Measurements from ENCODE around the gene PDLIM4. TPM values are rescaled to one million over a fixed set of nuclear protein-coding genes. Genes with fewer than 3 reads are reported as not detected.
A peak's percentile ranks its signal among the peaks of the same experiment; 100 is the strongest.

The PDLIM4 gene
- total RNA-seq, 1 experiment from 2014 or later = 7.6 TPM

GRCh38 chr5:132226516-132227234 is 30.8 kb upstream of the PDLIM4 start:
- Histone ChIP-seq H2AK5ac (ENCODE audit: insufficient read length, low read length) (no peak overlapping the region), H3K79me1 (ENCODE audit: insufficient read depth, low read depth, low read length, poor library complexity, severe bottlenecking) (no peaks in the 10 kb centered on the region), H3K9me3 (ENCODE audit: control insufficient read depth, low read depth, low read length) (no peaks in the 10 kb centered on the region), H3K4me1 (ENCODE audit: insufficient read depth, low read length) (no peaks in the 10 kb centered on the region; the same call in 1 of the 2 replicates), H2BK15ac (ENCODE audit: low read depth, low read length) (no peak overlapping the region), H3K27me3 (ENCODE audit: insufficient read depth, low read length) (peaks cover 5% of the 10 kb centered on the region; the same call in 1 of the 2 replicates), H3K9ac (ENCODE audit: extremely low read depth, insufficient read length, low read length) (no peak overlapping the region), H3K18ac (ENCODE audit: insufficient read length, low read depth, low read length) (no peak overlapping the region), H2AFZ (ENCODE audit: low read length) (no peak overlapping the region), H4K8ac (replicated peaks; ENCODE audit: insufficient read length, low read depth, low read length) (no peak overlapping the region), H4K91ac (ENCODE audit: insufficient read length, low read depth, low read length) (no peak overlapping the region), H2BK5ac (ENCODE audit: insufficient read length, low read length) (no peak overlapping the region), H3K56ac (ENCODE audit: insufficient read length, low read depth, low read length) (no peak overlapping the region), H3T11ph (ENCODE audit: low read length) (no peak overlapping the region), H4K20me1 (ENCODE audit: control insufficient read depth, insufficient read depth, insufficient read length) (no peaks in the 10 kb centered on the region), H3K4me2 (ENCODE audit: insufficient read depth, insufficient read length, low read length) (peak overlapping the region; percentile 76), H3K23ac (ENCODE audit: insufficient read length, low read depth, low read length) (no peak overlapping the region), H2BK12ac (ENCODE audit: insufficient read length, low read depth, low read length) (no peak overlapping the region), H3K23me2 (ENCODE audit: insufficient read length, low read depth, low read length, poor library complexity, severe bottlenecking) (peaks cover 12% of the 10 kb centered on the region), H3K27ac (ENCODE audit: insufficient read length, low read depth, low read length) (no peak overlapping the region), H4K5ac (ENCODE audit: insufficient read length, low read depth, low read length) (no peak overlapping the region), H3K79me2 (ENCODE audit: insufficient read depth, low read length) (no peaks in the 10 kb centered on the region), H2BK20ac (ENCODE audit: low read depth, low read length, poor library complexity, severe bottlenecking) (no peak overlapping the region), H3K4ac (ENCODE audit: low read depth, low read length) (no peak overlapping the region), H3K14ac (ENCODE audit: insufficient read depth, low read length) (no peak overlapping the region), H2BK120ac (ENCODE audit: low read depth, low read length, poor library complexity, severe bottlenecking) (no peak overlapping the region)
- no CpG with 5 or more reads among the region's 23 CpGs for WGBS (ENCODE audit: extremely low coverage, insufficient read length, low lambda C conversion rate)
- peak; percentile 44 for DNase-seq
- Mint-ChIP-seq H3K27ac (no peak overlapping the region), H3K4me1 (peaks cover 16 to 23% of the 10 kb centered on the region in 2 experiments), H3K4me3 (peak overlapping the region; percentile 60 to 73), H3K36me3 (ENCODE audit: insufficient read depth in 1 of 3, low read depth in 3 of 3) (no peaks in the 10 kb centered on the region; a peak in 1 of 7 replicates), H3K27me3 (ENCODE audit: low read depth) (peaks cover 48% of the 10 kb centered on the region), H3K9me3 (peaks cover 0 to 3% of the 10 kb centered on the region in 2 experiments; a peak in 1 of 5 replicates)
- TF ChIP-seq CTCF (conservative IDR thresholded peaks at IDR 0.05) = no peak

Measured in H9 (cell line).